AG04449 (cell line): ENCODE results near the gene OBSCN.

Experiments
- CTCF ChIA-PET: fragments of 350-600 bp; formaldehyde crosslinking; extraction: SDS; loops from one replicate; lab custom pipeline; 2021; ENCODE audit warnings: antibody characterized with exemption; lab: Yijun Ruan, JAX
- POLR2A ChIA-PET: fragments of 400-600, 350-600 bp; formaldehyde crosslinking; extraction: SDS; loops from one replicate; lab custom pipeline; 2020; ENCODE audit warnings: antibody characterized with exemption, inconsistent platforms; lab: Yijun Ruan, JAX
- DNase-seq: peaks from one replicate; pipeline ENCODE4 v3.0.0-alpha.2; 2010; ENCODE audit warnings: low read depth, low spot score
- H3K4me3 ChIP-seq: 2 replicates; pipeline ENCODE4 v1.5.1; 2011; ENCODE audit warnings: low read depth, mild to moderate bottlenecking, control low read depth, low read length
- CTCF ChIP-seq: IDR thresholded peaks from one replicate; pipeline ENCODE4 v1.5.1; 2011; ENCODE audit warnings: mild to moderate bottlenecking, moderate library complexity, low read length, control low read depth, inconsistent platforms; ENCODE audit not compliant: insufficient read depth; ENCODE audit errors: missing control alignments

Gene OBSCN

GRCh38 chr1:228392111-228392936 is 184.5 kb downstream of the OBSCN start:
- ChIA-PET CTCF (interaction anchor here (1.2 to 4.1 kb wide), 5 partner anchors 11 to 269 kb away, joined by 3 to 37 read pairs (median 5); no protein-coding TSS in a partner anchor), POLR2A (interaction anchor here (0.7 kb wide), 1 partner anchor 95 kb away, joined by 3 read pairs; the partner anchor contains the start of gene RNF187)
- DNase-seq = no peak
- no peak for TF ChIP-seq CTCF
- no peak overlapping the region for H3K4me3 ChIP-seq

- ChIA-PET CTCF (interaction anchor here (0.7 to 4.1 kb wide), 12 partner anchors 9 to 394 kb away, joined by 3 to 37 read pairs (median 4); partner anchors contain the start of gene IBA57), POLR2A (interaction anchor here (0.7 to 1.4 kb wide), 2 partner anchors 13 to 94 kb away, joined by 3 to 8 read pairs; partner anchors contain the start of genes RNF187 and TRIM11)
- DNase-seq = peak; percentile 37
- no peak overlapping the region for H3K4me3 ChIP-seq
- TF ChIP-seq CTCF = peak; percentile 75
Observed at GRCh38 chr1:228393268-228393701, 185.4 kb downstream of the OBSCN start.

GRCh38 chr1:228393811-228394570 is 186.1 kb downstream of the OBSCN start:
- TF ChIP-seq CTCF = no peak
- POLR2A ChIA-PET = interaction anchor here (1.4 kb wide), 1 partner anchor 13 kb away, joined by 8 read pairs; the partner anchor contains the start of gene TRIM11
- no peak overlapping the region for H3K4me3 ChIP-seq
- CTCF ChIA-PET = interaction anchor here (1.0 to 4.1 kb wide), 11 partner anchors 10 to 395 kb away, joined by 3 to 37 read pairs (median 4); partner anchors contain the start of genes IBA57 and TRIM11
- DNase-seq = no peak

GRCh38 chr1:228394571-228395394 is 186.9 kb downstream of the OBSCN start:
- DNase-seq = no peak
- POLR2A ChIA-PET = interaction anchor here (0.7 kb wide), 1 partner anchor 18 kb away, joined by 3 read pairs; no protein-coding TSS in a partner anchor
- CTCF ChIA-PET = interaction anchor here (1.0 to 4.1 kb wide), 3 partner anchors 9 to 111 kb away, joined by 4 to 37 read pairs (median 4); partner anchors contain the start of gene TRIM11
- no peak for TF ChIP-seq CTCF
- no peak overlapping the region for H3K4me3 ChIP-seq

GRCh38 chr1:228396770-228397662 is 189.2 kb downstream of the OBSCN start:
- DNase-seq = no peak
- CTCF ChIA-PET = interaction anchor here (0.9 kb wide), 1 partner anchor 104 kb away, joined by 4 read pairs; no protein-coding TSS in a partner anchor
- POLR2A ChIA-PET = no interaction called here
- TF ChIP-seq CTCF = no peak
- H3K4me3 ChIP-seq = no peak overlapping the region
